B cell (primary cell): ENCODE measurements around the gene CELA1. TPM values are rescaled to one million over a fixed set of nuclear protein-coding genes. Genes with fewer than 3 reads are reported as not detected.

Experiments used
- ATAC-seq: fragments of 200-7000 bp; cut with Tn5 transposase; one replicate; pipeline ENCODE4 v1.10.0; 2021; ENCODE audit warnings: low read depth, mild to moderate bottlenecking, moderate number of reproducible peaks, moderate library complexity
- CTCF ChIA-PET: fragments of 350-600 bp; sonication (Branson Sonifier 250); formaldehyde crosslinking; loops from one replicate; lab custom pipeline; 2021; ENCODE audit warnings: antibody characterized with exemption, inconsistent platforms; lab: Charles Lee
- POLR2A ChIA-PET: fragments of 350-600 bp; sonication (Branson Sonifier 250); formaldehyde crosslinking; loops from one replicate; lab custom pipeline; 2021; ENCODE audit warnings: antibody characterized with exemption; lab: Charles Lee
- DNase-seq: peaks from one replicate; pipeline ENCODE4 v3.0.0; 2013
- H2AFZ ChIP-seq: 2 replicates; pipeline ENCODE4 v1.6.1; 2012; ENCODE audit warnings: mild to moderate bottlenecking, low read depth, low read length; ENCODE audit not compliant: insufficient read depth, poor library complexity, severe bottlenecking
- H3K27ac ChIP-seq, 2 donors: 1 replicate in 1 of 2; 2 replicates in 1 of 2; pipeline ENCODE4 v1.5.1; 2012 to 2013; ENCODE audit warnings: low read length in 2 of 2, mild to moderate bottlenecking in 2 of 2, moderate library complexity in 1 of 2
- H3K27me3 ChIP-seq, 4 experiments: fragments of 200-600 bp in 1 of 4; sonication (generic) in 1 of 4; replicated peaks in 1 of 4; 1 replicate in 2 of 4; 2 replicates in 2 of 4; pipeline versions ENCODE4 v1.6.1 to v1.7.0; 2013 to 2016; ENCODE audit warnings: low read length in 3 of 4, mild to moderate bottlenecking in 2 of 4, mixed read lengths in 1 of 4, moderate library complexity in 1 of 4; ENCODE audit not compliant: insufficient read depth in 4 of 4, control insufficient read depth in 3 of 4; ENCODE audit errors: control extremely low read depth in 1 of 4
- H3K36me3 ChIP-seq, 2 experiments: replicated peaks in 1 of 2; 1 replicate in 1 of 2; 2 replicates in 1 of 2; pipeline versions ENCODE4 v1.6.1 to v1.7.1; 2013; ENCODE audit warnings: low read length in 1 of 2; ENCODE audit not compliant: insufficient read depth in 2 of 2, control insufficient read depth in 1 of 2; ENCODE audit errors: control extremely low read depth in 1 of 2, extremely low read depth in 1 of 2
- H3K4me1 ChIP-seq, 2 donors: fragments of 200-600 bp in 1 of 2; sonication (generic) in 1 of 2; 1 replicate in 1 of 2; 2 replicates in 1 of 2; pipeline versions ENCODE4 v1.5.1 to v1.6.1; 2013 to 2017; ENCODE audit warnings: low read length in 2 of 2; ENCODE audit not compliant: control insufficient read depth in 2 of 2, insufficient read depth in 2 of 2
- H3K4me2 ChIP-seq: replicated peaks from 2 replicates; pipeline ENCODE3; 2012; ENCODE audit warnings: mild to moderate bottlenecking, low read depth, low read length; ENCODE audit not compliant: poor library complexity, severe bottlenecking
- H3K4me3 ChIP-seq, 5 experiments: fragments of 200-600 bp in 1 of 5; sonication (generic) in 1 of 5; 1 replicate in 3 of 5; 2 replicates in 2 of 5; pipeline versions ENCODE4 v1.5.1 to v1.7.0; 2011 to 2016; ENCODE audit warnings: low read length in 4 of 5, mild to moderate bottlenecking in 4 of 5, low read depth in 2 of 5, control low read depth in 1 of 5, moderate library complexity in 1 of 5; ENCODE audit not compliant: insufficient read depth in 1 of 5; ENCODE audit errors: control extremely low read depth in 1 of 5, extremely low read depth in 1 of 5
- H3K79me2 ChIP-seq: fragments of 200-600 bp; sonication (generic); one replicate; pipeline ENCODE4 v1.6.0; 2016; ENCODE audit warnings: low read length; ENCODE audit not compliant: control insufficient read depth, insufficient read depth
- H3K9ac ChIP-seq: fragments of 200-600 bp; sonication (generic); 2 replicates; pipeline ENCODE4 v1.6.1; 2017; ENCODE audit warnings: mild to moderate bottlenecking, low read length, moderate library complexity
- H3K9me3 ChIP-seq, 3 donors: one replicate each; pipeline versions ENCODE4 v1.6.1 to v1.7.1; 2013; ENCODE audit warnings: low read length in 2 of 3; ENCODE audit not compliant: control insufficient read depth in 2 of 3, insufficient read depth in 1 of 3; ENCODE audit errors: control extremely low read depth in 1 of 3
- H4K20me1 ChIP-seq: 2 replicates; pipeline ENCODE4 v1.6.0; 2012; ENCODE audit warnings: mild to moderate bottlenecking, low read length; ENCODE audit not compliant: insufficient read depth, control insufficient read depth, poor library complexity, severe bottlenecking
- H3K27ac Mint-ChIP-seq: one replicate; pipeline ENCODE4 v1.8.0; 2021; ENCODE audit warnings: mixed read lengths
- H3K27me3 Mint-ChIP-seq: one replicate; pipeline ENCODE4 v1.8.0; 2021; ENCODE audit warnings: mixed read lengths
- H3K4me1 Mint-ChIP-seq: one replicate; pipeline ENCODE4 v1.8.0; 2021; ENCODE audit warnings: mixed read lengths
- H3K4me3 Mint-ChIP-seq: one replicate; pipeline ENCODE4 v1.8.0; 2021; ENCODE audit warnings: mixed read lengths
- H3K9me3 Mint-ChIP-seq: one replicate; pipeline ENCODE4 v1.8.0; 2022; ENCODE audit warnings: mixed read lengths; ENCODE audit not compliant: insufficient read depth
- CTCF ChIP-seq: fragments of 200-600 bp; IDR thresholded peaks from one replicate; pipeline ENCODE4 v1.8.0; 2022; ENCODE audit warnings: antibody characterized with exemption, mild to moderate bottlenecking
- EZH2 ChIP-seq: IDR thresholded peaks from 2 replicates; pipeline ENCODE4 v1.6.1; 2012; ENCODE audit warnings: borderline replicate concordance, low read depth, mild to moderate bottlenecking, moderate library complexity, low read length; ENCODE audit not compliant: insufficient read depth, poor library complexity, severe bottlenecking
- WGBS: methylation state at CpG from one replicate; pipeline ENCODE4 v1.1.5; 2013; ENCODE audit warnings: missing lambda C conversion rate; ENCODE audit not compliant: insufficient coverage; 5-methylcytosine and 5-hydroxymethylcytosine counted together
- intact Hi-C: fragments of 100-400 bp; cut with micrococcal nuclease; formaldehyde crosslinking; loops from one replicate; pipeline ENCODE4 v1.10.0; 2022
- polyA plus RNA-seq: library from polyadenylated mRNA; depleted of rRNA; stranded (reverse); fragments of >200 nt; gene quantifications from 2 replicates; pipeline ENCODE4 v1.2.3, GENCODE V29; 2012
- total RNA-seq, 2 donors: library from RNA; stranded (reverse); fragments of 120-200 nt in 1 of 2; gene quantifications; 1 replicate in 1 of 2; 2 replicates in 1 of 2; pipeline versions ENCODE4 v1.2.3 to v1.2.4, GENCODE V29; 2013 to 2022

The CELA1 gene
- total and polyA plus RNA-seq, 2 donors (not counting 1 experiment from before 2014, with no cell fraction given) = not detected

GRCh38 chr12:51382173-51382572, 35.7 kb upstream of the CELA1 start:
- no peaks in the 10 kb centered on the region for H4K20me1 ChIP-seq
- no peak overlapping the region for H3K27ac Mint-ChIP-seq
- ChIA-PET POLR2A (no interaction called here), CTCF (no interaction called here)
- H3K27me3 Mint-ChIP-seq = no peaks in the 10 kb centered on the region
- H2AFZ ChIP-seq = no peak overlapping the region
- no peaks in the 10 kb centered on the region for H3K27me3 ChIP-seq
- intact Hi-C loops = no loop called here
- H3K4me1 ChIP-seq = peaks cover 35 to 38% of the 10 kb centered on the region in 2 donors
- 17% methylated on average over 6 of the region's 7 CpGs for WGBS
- no peaks in the 10 kb centered on the region for H3K9me3 Mint-ChIP-seq
- DNase-seq (no peak), ATAC-seq (no peak)
- no peak for TF ChIP-seq EZH2
- TF ChIP-seq CTCF = no peak
- H3K36me3 ChIP-seq = peaks cover 0 to 35% of the 10 kb centered on the region in 2 experiments
- peak overlapping the region; percentile 5 for H3K4me2 ChIP-seq
- H3K27ac ChIP-seq = no peak overlapping the region
- peaks cover 33% of the 10 kb centered on the region for H3K4me1 Mint-ChIP-seq
- H3K4me3 ChIP-seq = no peak overlapping the region
- H3K4me3 Mint-ChIP-seq = no peak overlapping the region
- H3K9me3 ChIP-seq = no peaks in the 10 kb centered on the region
- H3K79me2 ChIP-seq = peaks cover 31% of the 10 kb centered on the region
- no peak overlapping the region for H3K9ac ChIP-seq

GRCh38 chr12:51381226-51382079, 35.0 kb upstream of the CELA1 start:
- Histone ChIP-seq H3K79me2 (peaks cover 28% of the 10 kb centered on the region), H3K4me2 (peak overlapping the region; percentile 5), H3K4me3 (no peak overlapping the region), H3K9me3 (no peaks in the 10 kb centered on the region), H2AFZ (no peak overlapping the region), H3K4me1 (peaks cover 35 to 38% of the 10 kb centered on the region in 2 donors), H3K36me3 (peaks cover 0 to 42% of the 10 kb centered on the region in 2 experiments), H3K27me3 (no peaks in the 10 kb centered on the region), H3K9ac (no peak overlapping the region), H4K20me1 (no peaks in the 10 kb centered on the region), H3K27ac (no peak overlapping the region)
- CTCF ChIA-PET = interaction anchor here (1.1 kb wide), 1 partner anchor 13 kb away, joined by 4 read pairs; no protein-coding TSS in a partner anchor
- Mint-ChIP-seq H3K9me3 (no peaks in the 10 kb centered on the region), H3K4me1 (peaks cover 33% of the 10 kb centered on the region), H3K4me3 (no peak overlapping the region), H3K27ac (no peak overlapping the region), H3K27me3 (no peaks in the 10 kb centered on the region)
- TF ChIP-seq EZH2 = no peak
- TF ChIP-seq CTCF = no peak
- POLR2A ChIA-PET = no interaction called here
- ATAC-seq (no peak), DNase-seq (no peak)
- 88% methylated on average over 3 of the region's 5 CpGs for WGBS
- intact Hi-C loops = no loop called here
